ENCODE measurements around the gene FAM193B.

DNA sequence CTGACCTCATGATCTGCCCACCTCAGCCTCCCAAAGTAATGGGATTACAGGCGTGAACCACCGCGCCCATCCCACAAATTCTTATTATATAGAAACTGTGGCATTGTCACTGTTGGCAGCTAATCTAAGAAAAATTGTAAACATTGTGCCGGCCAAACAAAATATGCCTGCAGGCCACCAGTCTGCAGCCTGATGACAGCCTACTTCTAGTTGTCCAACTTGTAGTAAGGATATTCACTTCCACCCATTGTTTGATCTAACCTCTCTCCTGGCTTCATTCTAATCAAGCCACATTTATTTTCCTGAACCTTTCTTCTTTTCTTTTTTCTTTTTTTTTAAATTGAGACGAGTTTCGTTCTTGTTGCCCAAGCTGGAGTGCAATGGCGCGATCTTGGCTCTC lies 24.0 kb upstream of the FAM193B start:
- TF ChIP-seq GATA2 (IDR thresholded peaks at IDR 0.05; ENCODE audit: low read depth, low read length) = no peak
- no peak for TF ChIP-seq GATA3 (IDR thresholded peaks at IDR 0.05; ENCODE audit: low read depth, low read length)
